GM12878 (cell line): ENCODE data around the gene ROR2. TPM values are rescaled to one million over a fixed set of nuclear protein-coding genes. Genes with fewer than 3 reads are reported as not detected.

ENCODE experiments used
- ATAC-seq: fragments of 200-7000 bp; cut with Tn5 transposase; 3 replicates; pipeline ENCODE4 v1.9.1; 2020; ENCODE audit warnings: mild to moderate bottlenecking, moderate library complexity
- BruUV-seq: library from RNA; stranded (reverse); fragments of 400-500 nt; replicated peaks from 2 replicates; lab custom pipeline; 2021; lab: Mats Ljungman, UMichigan
- CTCF ChIA-PET: fragments of 300-600 bp; sonication (Branson Sonifier 250); formaldehyde crosslinking; extraction: SDS; loops from one replicate; lab custom pipeline; 2021; ENCODE audit warnings: inconsistent platforms; lab: Yijun Ruan, JAX
- POLR2A ChIA-PET: fragments of 350-600 bp; formaldehyde crosslinking; extraction: SDS; loops from one replicate; lab custom pipeline; 2021; ENCODE audit warnings: inconsistent platforms; lab: Charles Lee
- RAD21 ChIA-PET: fragments of 300-600 bp; sonication (Branson Sonifier 250); formaldehyde crosslinking; loops from one replicate; lab custom pipeline; 2023; ENCODE audit warnings: antibody characterized with exemption; ENCODE audit not compliant: unreplicated experiment; lab: Charles Lee
- SMC1A ChIA-PET: fragments of 300-600 bp; sonication (Branson Sonifier 250); formaldehyde crosslinking; loops from one replicate; lab custom pipeline; 2023; ENCODE audit not compliant: unreplicated experiment, uncharacterized antibody; lab: Charles Lee
- DNase-seq: peaks from one replicate; pipeline ENCODE4 v3.0.0-alpha.2; 2011; ENCODE audit warnings: low read depth, low spot score
- FAIRE-seq: peaks from 3 replicates; lab custom pipeline; 2011; peaks lifted over from hg19 to GRCh38; lab: Jason Lieb, UNC
- H2AFZ ChIP-seq: 2 replicates; pipeline ENCODE4 v1.6.0; 2011; ENCODE audit warnings: low read depth, low read length, control low read depth; ENCODE audit not compliant: control insufficient read depth
- H3K27ac ChIP-seq: 2 replicates; pipeline ENCODE4 v1.5.1; 2011; ENCODE audit warnings: control low read depth; ENCODE audit not compliant: control insufficient read depth, insufficient read depth
- H3K27me3 ChIP-seq, 2 experiments: replicated peaks in 1 of 2; 2 replicates each; pipeline versions ENCODE4 v1.6.0 to v1.6.1; 2011; ENCODE audit warnings: low read length in 1 of 2; ENCODE audit not compliant: control insufficient read depth in 2 of 2, insufficient read depth in 2 of 2
- H3K36me3 ChIP-seq, 2 experiments: 2 replicates each; pipeline ENCODE4 v1.5.1; 2011; ENCODE audit warnings: low read length in 1 of 2; ENCODE audit not compliant: control insufficient read depth in 2 of 2, insufficient read depth in 2 of 2
- H3K4me1 ChIP-seq: 2 replicates; pipeline ENCODE4 v1.6.1; 2011; ENCODE audit warnings: mild to moderate bottlenecking, low read length, moderate library complexity, mixed read lengths; ENCODE audit not compliant: control insufficient read depth, insufficient read depth
- H3K4me2 ChIP-seq: 2 replicates; pipeline ENCODE4 v1.6.0; 2011; ENCODE audit warnings: control low read depth; ENCODE audit not compliant: control insufficient read depth, insufficient read depth
- H3K4me3 ChIP-seq: fragments of 200-600 bp; sonication (generic); 2 replicates; pipeline ENCODE4 v1.5.1; 2016
- H3K79me2 ChIP-seq: 2 replicates; pipeline ENCODE4 v1.6.0; 2011; ENCODE audit warnings: low read length; ENCODE audit not compliant: control insufficient read depth, insufficient read depth
- H3K9ac ChIP-seq: 2 replicates; pipeline ENCODE4 v1.8.0; 2011; ENCODE audit warnings: low read length, control low read depth, mixed read lengths; ENCODE audit not compliant: control insufficient read depth, insufficient read depth
- H3K9me3 ChIP-seq: replicated peaks from 3 replicates; pipeline ENCODE4 v1.5.1; 2011; ENCODE audit warnings: mild to moderate bottlenecking, low read length; ENCODE audit not compliant: control insufficient read depth, insufficient read depth
- H4K20me1 ChIP-seq: 2 replicates; pipeline ENCODE4 v1.6.0; 2011; ENCODE audit not compliant: control insufficient read depth, insufficient read depth
- CHD1 ChIP-seq: IDR thresholded peaks from 2 replicates; pipeline ENCODE4 v1.6.1; 2012; ENCODE audit warnings: low read depth, low read length, improper control_type of control experiment
- HDAC6 ChIP-seq: fragments of 200-600 bp; sonication (generic); IDR thresholded peaks from one replicate; pipeline ENCODE4 v1.8.0; 2017; ENCODE audit warnings: antibody characterized with exemption; ENCODE audit not compliant: unreplicated experiment
- IRF5 ChIP-seq: fragments of 450-650 bp; IDR thresholded peaks from 2 replicates; pipeline ENCODE4 v1.6.1; 2017; ENCODE audit warnings: borderline replicate concordance
- NFYB ChIP-seq: IDR thresholded peaks from 2 replicates; pipeline ENCODE4 v1.6.1; 2011; ENCODE audit warnings: low read depth, mild to moderate bottlenecking, low read length, improper control_type of control experiment, moderate library complexity; ENCODE audit not compliant: insufficient read depth
- SREBF1 ChIP-seq: IDR thresholded peaks from 2 replicates; pipeline ENCODE4 v1.6.1; 2012; ENCODE audit warnings: mild to moderate bottlenecking, low read length
- SRF ChIP-seq, 2 experiments: IDR thresholded peaks; 2 replicates each; pipeline ENCODE4 v1.6.1; 2011; ENCODE audit warnings: low read depth in 2 of 2, low read length in 2 of 2, mild to moderate bottlenecking in 1 of 2, moderate library complexity in 1 of 2
- WGBS: methylation state at CpG from one replicate; pipeline ENCODE4 v1.1.6; 2016; ENCODE audit warnings: low lambda C conversion rate; ENCODE audit not compliant: insufficient replicate concordance, insufficient coverage; ENCODE audit errors: missing lambda C conversion rate; 5-methylcytosine and 5-hydroxymethylcytosine counted together
- in situ Hi-C: fragments of 300-500 bp; cut with MboI; formaldehyde crosslinking; loops from 9 replicates; pipeline ENCODE4 v1.14.3; 2018; ENCODE audit warnings: mixed read lengths
- intact Hi-C: fragments of 100-400 bp; cut with micrococcal nuclease; formaldehyde crosslinking; loops from one replicate; pipeline ENCODE4 v1.14.2; 2022; ENCODE audit not compliant: unreplicated experiment
- polyA plus RNA-seq, 11 experiments: library from polyadenylated mRNA; depleted of rRNA in 4 of 11; unstranded in 6 of 11; stranded (reverse) in 5 of 11; fragments of >200 nt; fragmentation: Nextera tagmentation in 4 of 11; fragmentation: Illumina TruSeq in 1 of 11; extraction: Ambion mirVana in 4 of 11; extraction: Trizol in 1 of 11; gene quantifications; 1 replicate in 1 of 11; 2 replicates in 10 of 11; pipeline versions ENCODE4 v1.2.1 to v1.2.3, GENCODE V29; 2011 to 2016; ENCODE audit warnings: inconsistent platforms in 2 of 11, missing spikeins in 2 of 11, low read depth in 1 of 11
- total RNA-seq, 4 experiments: library from RNA; depleted of rRNA in 3 of 4; stranded (reverse); fragments of >200 nt in 3 of 4; fragmentation: Illumina TruSeq in 1 of 4; extraction: Trizol in 1 of 4; gene quantifications; 2 replicates each; pipeline versions ENCODE4 v1.2.1 to v1.2.3, GENCODE V29; 2013 to 2021
- TF ChIP-seq, protein P1 (sequence below): fragments of 450-650 bp; IDR thresholded peaks from 2 replicates; pipeline ENCODE4 v1.6.1; 2016; ENCODE audit warnings: mild to moderate bottlenecking, moderate library complexity, borderline replicate concordance
- TF ChIP-seq, protein P2 (sequence below): IDR thresholded peaks from 2 replicates; pipeline ENCODE4 v1.6.1; 2012; ENCODE audit warnings: low read length, inconsistent platforms

ROR2 gene
- total and polyA plus RNA-seq, 10 of the 15 experiments (the other 5 are each of a cell fraction or from before 2014, with no cell fraction given) = 0.03 to 0.05 TPM; not detected in 8

- TF ChIP-seq IRF5 = no peak
- TF ChIP-seq SRF (IDR thresholded peaks at IDR 0.05; ENCODE audit: low read depth in 2 of 2, low read length in 2 of 2) = no peak
Measured at GRCh38 chr9:91844701-91845291, 105.2 kb downstream of the ROR2 start (continued).

DNA sequence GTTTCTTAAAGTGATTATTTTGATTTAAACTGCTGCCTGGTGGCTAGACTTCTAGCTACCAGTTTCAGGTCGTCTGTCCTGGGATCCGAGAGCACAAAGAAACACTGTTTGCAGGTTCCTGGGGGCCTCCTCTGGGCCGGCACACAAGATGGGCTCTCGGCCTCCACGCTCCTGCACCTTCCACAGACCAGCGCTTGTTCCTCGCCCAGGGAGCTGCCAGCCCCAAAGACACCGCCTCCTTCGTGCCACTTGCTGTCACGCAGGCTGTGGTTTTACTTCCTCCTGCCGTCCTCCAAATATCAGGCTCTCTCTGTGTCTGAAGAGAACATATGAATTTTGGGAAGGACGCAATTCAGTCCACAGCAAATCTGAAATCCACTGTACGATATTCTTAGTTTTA is 105.8 kb downstream of the ROR2 start:
- H3K27me3 ChIP-seq = peaks cover 0 to 4% of the 10 kb centered on the region in 2 experiments; a peak in 3 of 4 replicates

GRCh38 chr9:91843623-91844148 is 106.3 kb downstream of the ROR2 start:
- H3K4me3 ChIP-seq = no peak overlapping the region
- ChIA-PET SMC1A (no interaction called here), RAD21 (no interaction called here), POLR2A (no interaction called here), CTCF (no interaction called here)
- H4K20me1 ChIP-seq = no peaks in the 10 kb centered on the region
- FAIRE-seq (no peak), ATAC-seq (no peak), DNase-seq (no peak)
- H3K79me2 ChIP-seq = no peaks in the 10 kb centered on the region
- intact Hi-C loops (no loop called here), in situ Hi-C loops (no loop called here)
- H3K9me3 ChIP-seq = no peaks in the 10 kb centered on the region
- H3K36me3 ChIP-seq = no peaks in the 10 kb centered on the region
- no peak overlapping the region for H3K27ac ChIP-seq
- H2AFZ ChIP-seq = no peak overlapping the region
- peaks cover 0 to 4% of the 10 kb centered on the region in 2 experiments; a peak in 3 of 4 replicates for H3K27me3 ChIP-seq
- BruUV-seq = no TSS peak
- H3K4me1 ChIP-seq = no peaks in the 10 kb centered on the region
- no peak overlapping the region for H3K4me2 ChIP-seq
- TF ChIP-seq HDAC6 = no peak
- TF ChIP-seq, protein P1, sequence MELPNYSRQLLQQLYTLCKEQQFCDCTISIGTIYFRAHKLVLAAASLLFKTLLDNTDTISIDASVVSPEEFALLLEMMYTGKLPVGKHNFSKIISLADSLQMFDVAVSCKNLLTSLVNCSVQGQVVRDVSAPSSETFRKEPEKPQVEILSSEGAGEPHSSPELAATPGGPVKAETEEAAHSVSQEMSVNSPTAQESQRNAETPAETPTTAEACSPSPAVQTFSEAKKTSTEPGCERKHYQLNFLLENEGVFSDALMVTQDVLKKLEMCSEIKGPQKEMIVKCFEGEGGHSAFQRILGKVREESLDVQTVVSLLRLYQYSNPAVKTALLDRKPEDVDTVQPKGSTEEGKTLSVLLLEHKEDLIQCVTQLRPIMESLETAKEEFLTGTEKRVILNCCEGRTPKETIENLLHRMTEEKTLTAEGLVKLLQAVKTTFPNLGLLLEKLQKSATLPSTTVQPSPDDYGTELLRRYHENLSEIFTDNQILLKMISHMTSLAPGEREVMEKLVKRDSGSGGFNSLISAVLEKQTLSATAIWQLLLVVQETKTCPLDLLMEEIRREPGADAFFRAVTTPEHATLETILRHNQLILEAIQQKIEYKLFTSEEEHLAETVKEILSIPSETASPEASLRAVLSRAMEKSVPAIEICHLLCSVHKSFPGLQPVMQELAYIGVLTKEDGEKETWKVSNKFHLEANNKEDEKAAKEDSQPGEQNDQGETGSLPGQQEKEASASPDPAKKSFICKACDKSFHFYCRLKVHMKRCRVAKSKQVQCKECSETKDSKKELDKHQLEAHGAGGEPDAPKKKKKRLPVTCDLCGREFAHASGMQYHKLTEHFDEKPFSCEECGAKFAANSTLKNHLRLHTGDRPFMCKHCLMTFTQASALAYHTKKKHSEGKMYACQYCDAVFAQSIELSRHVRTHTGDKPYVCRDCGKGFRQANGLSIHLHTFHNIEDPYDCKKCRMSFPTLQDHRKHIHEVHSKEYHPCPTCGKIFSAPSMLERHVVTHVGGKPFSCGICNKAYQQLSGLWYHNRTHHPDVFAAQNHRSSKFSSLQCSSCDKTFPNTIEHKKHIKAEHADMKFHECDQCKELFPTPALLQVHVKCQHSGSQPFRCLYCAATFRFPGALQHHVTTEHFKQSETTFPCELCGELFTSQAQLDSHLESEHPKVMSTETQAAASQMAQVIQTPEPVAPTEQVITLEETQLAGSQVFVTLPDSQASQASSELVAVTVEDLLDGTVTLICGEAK = no peak
- no peak for TF ChIP-seq CHD1
- TF ChIP-seq NFYB = no peak
- TF ChIP-seq, protein P2, sequence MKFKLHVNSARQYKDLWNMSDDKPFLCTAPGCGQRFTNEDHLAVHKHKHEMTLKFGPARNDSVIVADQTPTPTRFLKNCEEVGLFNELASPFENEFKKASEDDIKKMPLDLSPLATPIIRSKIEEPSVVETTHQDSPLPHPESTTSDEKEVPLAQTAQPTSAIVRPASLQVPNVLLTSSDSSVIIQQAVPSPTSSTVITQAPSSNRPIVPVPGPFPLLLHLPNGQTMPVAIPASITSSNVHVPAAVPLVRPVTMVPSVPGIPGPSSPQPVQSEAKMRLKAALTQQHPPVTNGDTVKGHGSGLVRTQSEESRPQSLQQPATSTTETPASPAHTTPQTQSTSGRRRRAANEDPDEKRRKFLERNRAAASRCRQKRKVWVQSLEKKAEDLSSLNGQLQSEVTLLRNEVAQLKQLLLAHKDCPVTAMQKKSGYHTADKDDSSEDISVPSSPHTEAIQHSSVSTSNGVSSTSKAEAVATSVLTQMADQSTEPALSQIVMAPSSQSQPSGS = no peak
- WGBS = 47% methylated on average over 15 of the region's 15 CpGs
- no peak overlapping the region for H3K9ac ChIP-seq

More for the DNA sequence above, 105.8 kb downstream of the ROR2 start:
- Histone ChIP-seq H4K20me1 (no peaks in the 10 kb centered on the region), H3K36me3 (no peaks in the 10 kb centered on the region), H3K9ac (no peak overlapping the region), H3K4me1 (no peaks in the 10 kb centered on the region), H3K9me3 (no peaks in the 10 kb centered on the region), H3K27ac (no peak overlapping the region), H3K79me2 (no peaks in the 10 kb centered on the region), H2AFZ (no peak overlapping the region), H3K4me2 (no peak overlapping the region), H3K4me3 (no peak overlapping the region)
- RAD21 ChIA-PET = no interaction called here
- FAIRE-seq = no peak
- 10% methylated on average over 13 of the region's 13 CpGs for WGBS
- no peak for ATAC-seq
- in situ Hi-C loops (no loop called here), intact Hi-C loops (no loop called here)
- CTCF ChIA-PET = no interaction called here
- SMC1A ChIA-PET = no interaction called here
- DNase-seq = no peak
- TF ChIP-seq SREBF1 = no peak
- POLR2A ChIA-PET = no interaction called here
- BruUV-seq = no TSS peak
